Duodenal mucosa (tissue), 2 donors: ENCODE results near the gene SLC16A12.

ENCODE experiments used
- H3K27ac ChIP-seq: one replicate; pipeline ENCODE4 v1.7.0; 2013; ENCODE audit warnings: low read depth, low read length
- H3K27me3 ChIP-seq, 2 donors: one replicate each; pipeline ENCODE4 v1.7.0; 2013; ENCODE audit warnings: low read length in 2 of 2, control low read depth in 1 of 2; ENCODE audit not compliant: insufficient read depth in 2 of 2, control insufficient read depth in 1 of 2
- H3K36me3 ChIP-seq, 2 donors: one replicate each; pipeline ENCODE4 v1.7.0; 2013; ENCODE audit warnings: low read length in 2 of 2, control low read depth in 1 of 2; ENCODE audit not compliant: insufficient read depth in 2 of 2, control insufficient read depth in 1 of 2
- H3K4me1 ChIP-seq, 2 donors: one replicate each; pipeline ENCODE4 v1.7.0; 2013; ENCODE audit warnings: low read length in 2 of 2, control low read depth in 1 of 2; ENCODE audit not compliant: insufficient read depth in 2 of 2, control insufficient read depth in 1 of 2
- H3K4me3 ChIP-seq, 2 donors: one replicate each; pipeline ENCODE4 v1.7.0; 2013; ENCODE audit warnings: low read length in 2 of 2, low read depth in 1 of 2
- H3K9ac ChIP-seq, 2 donors: one replicate each; pipeline ENCODE4 v1.7.0; 2013; ENCODE audit warnings: low read length in 2 of 2, low read depth in 1 of 2
- H3K9me3 ChIP-seq, 2 donors: one replicate each; pipeline ENCODE4 v1.7.0; 2013; ENCODE audit warnings: low read length in 2 of 2, control low read depth in 1 of 2; ENCODE audit not compliant: control insufficient read depth in 1 of 2

SLC16A12 gene

DNA sequence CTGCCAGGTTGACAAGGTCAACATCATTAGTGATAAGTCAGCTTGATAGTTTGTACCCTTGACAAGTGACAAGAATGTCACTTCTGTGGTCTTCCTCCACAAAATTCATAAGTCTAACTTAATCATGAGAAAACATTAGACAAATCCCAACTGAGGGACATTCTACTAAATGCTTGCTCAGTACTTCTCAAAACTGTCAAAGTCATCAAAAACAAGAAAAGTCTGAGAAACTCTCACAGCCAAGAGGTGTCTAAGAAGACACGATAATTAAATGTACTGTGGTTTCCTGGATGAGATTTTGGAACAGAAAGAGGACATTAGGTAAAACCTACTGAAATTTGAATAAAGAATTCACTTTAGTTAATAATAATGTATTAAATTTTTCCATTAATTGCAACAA is 29.8 kb upstream of the SLC16A12 start:
- Histone ChIP-seq H3K9ac (no peak overlapping the region), H3K4me3 (no peak overlapping the region), H3K36me3 (no peaks in the 10 kb centered on the region), H3K27me3 (no peaks in the 10 kb centered on the region), H3K27ac (no peak overlapping the region), H3K4me1 (no peaks in the 10 kb centered on the region), H3K9me3 (no peaks in the 10 kb centered on the region)

DNA sequence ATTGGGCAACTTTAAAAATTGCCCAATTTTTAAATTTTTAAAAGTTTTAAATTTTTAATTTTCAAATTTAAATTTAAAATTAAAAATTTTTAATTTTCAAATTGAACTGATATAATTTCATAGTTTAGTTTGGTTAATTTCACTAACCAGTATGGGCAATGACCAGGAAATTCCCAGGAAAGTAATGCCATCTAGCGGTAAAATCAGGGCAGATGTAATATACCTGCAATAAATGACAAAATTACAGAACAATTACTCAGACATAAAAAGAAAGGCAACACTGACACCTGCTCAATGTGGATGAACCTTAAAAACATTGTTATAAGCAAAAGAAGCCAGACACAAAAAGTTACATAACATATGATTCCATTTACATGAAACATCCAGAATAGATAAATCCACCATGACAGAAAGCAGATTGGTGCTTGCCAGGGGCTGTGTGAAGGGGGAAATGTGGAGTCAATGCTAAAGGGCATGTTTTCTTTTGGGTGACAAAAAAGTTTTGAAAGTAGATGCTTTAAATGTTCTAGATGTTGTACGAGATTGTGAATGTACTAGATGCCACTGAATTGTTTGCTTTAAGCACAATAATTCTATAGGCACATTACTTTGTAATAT is 28.6 kb upstream of the SLC16A12 start:
- H3K4me3 ChIP-seq, result no peak overlapping the region
- H3K27me3 ChIP-seq, result no peaks in the 10 kb centered on the region
- no peaks in the 10 kb centered on the region for H3K9me3 ChIP-seq
- no peaks in the 10 kb centered on the region for H3K36me3 ChIP-seq
- no peak overlapping the region for H3K9ac ChIP-seq
- H3K4me1 ChIP-seq, result no peaks in the 10 kb centered on the region
- H3K27ac ChIP-seq, result no peak overlapping the region

DNA sequence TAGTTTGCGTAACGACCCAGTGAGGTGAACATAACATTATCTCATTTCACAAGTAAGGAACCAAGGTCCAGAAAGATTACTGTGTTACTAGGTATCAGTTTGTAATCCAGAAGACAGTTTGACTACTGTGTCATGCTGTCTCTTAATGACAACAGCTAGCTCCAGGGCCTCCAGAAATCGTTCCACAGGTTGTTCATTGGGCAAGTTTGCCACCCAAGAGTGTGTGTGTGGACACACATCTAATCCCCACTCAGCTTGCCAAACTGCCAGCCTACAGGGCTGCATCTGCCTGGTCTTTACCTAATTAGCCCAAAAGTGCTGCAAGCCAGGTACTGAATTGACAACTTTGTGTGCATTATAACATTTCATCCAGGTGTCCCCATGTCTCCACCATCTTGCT is 27.9 kb upstream of the SLC16A12 start:
- H3K9ac ChIP-seq, result no peak overlapping the region
- no peaks in the 10 kb centered on the region for H3K36me3 ChIP-seq
- no peaks in the 10 kb centered on the region for H3K4me1 ChIP-seq
- no peaks in the 10 kb centered on the region for H3K9me3 ChIP-seq
- H3K27me3 ChIP-seq, result no peaks in the 10 kb centered on the region
- H3K4me3 ChIP-seq, result no peak overlapping the region
- no peak overlapping the region for H3K27ac ChIP-seq

DNA sequence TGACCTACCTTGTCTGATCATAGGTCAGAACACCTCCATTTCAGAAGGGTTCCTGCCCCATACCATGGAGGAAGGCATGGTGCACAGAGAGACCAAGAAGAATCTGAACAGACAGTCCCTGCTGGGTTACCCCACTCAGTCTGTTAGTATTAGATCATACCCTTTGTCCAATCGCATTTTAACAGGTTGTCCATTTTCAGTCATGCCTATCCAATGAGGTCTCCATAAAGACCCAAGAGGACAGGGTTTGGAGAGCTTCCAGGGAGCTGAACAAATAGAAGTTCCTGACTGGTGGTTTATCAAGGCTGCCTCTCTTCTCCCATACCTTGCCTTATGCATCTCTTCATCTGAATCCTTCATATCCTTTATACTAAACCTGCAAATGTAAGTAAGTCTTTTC is 21.2 kb upstream of the SLC16A12 start:
- no peak overlapping the region for H3K4me3 ChIP-seq
- H3K36me3 ChIP-seq, result no peaks in the 10 kb centered on the region
- H3K9ac ChIP-seq, result no peak overlapping the region
- no peaks in the 10 kb centered on the region for H3K27me3 ChIP-seq
- H3K27ac ChIP-seq, result no peak overlapping the region
- H3K4me1 ChIP-seq, result no peaks in the 10 kb centered on the region
- H3K9me3 ChIP-seq, result no peaks in the 10 kb centered on the region

DNA sequence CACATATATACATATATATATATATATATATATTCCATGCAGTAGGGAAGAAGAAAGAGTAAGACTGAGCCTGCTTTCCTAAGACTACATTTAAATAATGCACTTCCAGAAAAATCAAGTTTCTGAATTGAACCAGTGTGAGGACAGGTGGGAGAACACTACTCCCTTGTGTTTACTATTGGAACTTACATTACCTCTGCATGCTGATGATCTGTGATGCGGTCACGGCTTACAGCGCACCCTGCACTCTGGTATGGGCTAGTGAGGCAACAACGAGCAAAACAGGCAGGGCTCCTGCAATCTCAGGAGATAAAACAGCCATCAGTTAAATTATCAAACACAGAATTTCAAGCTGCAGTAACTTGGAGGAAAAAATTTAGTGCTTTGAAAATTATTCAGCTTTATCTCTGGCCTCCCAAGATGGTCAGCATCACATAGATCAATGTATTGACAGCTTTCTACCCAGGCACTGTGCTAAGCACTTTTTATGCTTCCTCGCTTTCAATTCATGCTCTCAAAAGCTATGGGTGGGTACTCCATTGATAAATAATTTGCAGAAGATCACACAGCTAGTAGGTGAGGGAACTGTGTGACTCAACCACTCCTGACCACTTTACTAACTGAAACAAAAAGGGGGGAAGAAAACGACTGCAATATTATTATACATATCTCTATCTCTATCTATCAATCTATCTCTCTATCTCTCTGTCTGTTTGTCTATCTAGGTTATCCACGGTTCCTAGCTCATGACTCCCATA is 20.5 kb upstream of the SLC16A12 start:
- Histone ChIP-seq H3K4me3 (no peak overlapping the region), H3K36me3 (no peaks in the 10 kb centered on the region), H3K9me3 (no peaks in the 10 kb centered on the region), H3K27ac (no peak overlapping the region), H3K27me3 (no peaks in the 10 kb centered on the region), H3K4me1 (no peaks in the 10 kb centered on the region), H3K9ac (no peak overlapping the region)

DNA sequence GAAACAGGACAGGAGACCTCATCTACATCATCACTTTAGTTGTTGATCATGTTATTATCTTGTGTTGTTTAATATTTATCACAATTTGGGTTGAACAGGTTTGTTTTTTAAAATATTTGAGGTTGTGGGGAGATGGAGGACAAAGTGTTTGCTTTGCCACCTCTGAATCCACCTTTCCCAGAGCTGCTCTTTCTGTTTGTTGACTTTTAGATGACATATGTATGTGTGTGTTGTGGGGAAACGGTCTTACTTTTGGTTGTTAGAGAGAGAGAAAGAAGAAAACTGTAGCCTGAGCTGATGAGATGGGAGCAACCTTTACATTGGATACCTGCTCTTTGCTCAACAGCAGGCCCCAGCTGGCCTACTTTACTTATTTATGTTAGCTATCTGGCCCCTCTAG is 19.0 kb upstream of the SLC16A12 start:
- H3K36me3 ChIP-seq, result no peaks in the 10 kb centered on the region
- H3K9me3 ChIP-seq, result no peaks in the 10 kb centered on the region
- H3K27ac ChIP-seq, result no peak overlapping the region
- no peaks in the 10 kb centered on the region for H3K27me3 ChIP-seq
- H3K4me1 ChIP-seq, result no peaks in the 10 kb centered on the region
- H3K4me3 ChIP-seq, result no peak overlapping the region
- H3K9ac ChIP-seq, result no peak overlapping the region

DNA sequence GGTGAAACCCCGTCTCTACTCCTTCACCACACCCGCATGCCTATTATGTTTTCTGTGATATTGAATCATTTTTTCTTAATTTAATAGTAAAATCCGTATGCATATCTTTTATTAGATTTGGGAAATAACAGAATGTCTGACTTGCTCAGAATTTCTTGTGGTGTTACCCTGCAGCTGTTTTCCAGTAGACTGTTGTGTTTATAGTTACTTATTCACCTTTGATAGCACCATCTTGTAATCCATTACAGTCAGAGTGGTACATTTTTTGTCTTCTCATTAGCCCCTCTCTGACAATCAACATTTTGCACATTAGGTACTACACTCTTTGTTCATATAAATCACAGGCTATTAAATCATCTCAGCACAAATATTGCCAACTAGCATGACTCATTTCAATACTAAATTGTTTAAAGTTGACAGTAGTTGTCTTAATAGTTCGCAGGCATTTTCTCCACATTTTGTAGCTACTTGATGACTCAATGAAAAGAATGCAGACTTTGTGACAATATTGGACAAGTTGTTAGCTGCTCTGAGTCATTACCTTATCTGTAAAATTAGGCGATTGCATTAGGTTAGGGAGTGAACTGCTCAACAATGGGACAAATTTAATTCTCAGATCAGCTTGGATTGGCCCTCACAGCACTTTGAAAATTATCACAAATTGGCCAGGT is 17.8 kb upstream of the SLC16A12 start:
- H3K9me3 ChIP-seq, result no peaks in the 10 kb centered on the region
- H3K27ac ChIP-seq, result no peak overlapping the region
- no peak overlapping the region for H3K4me3 ChIP-seq
- H3K4me1 ChIP-seq, result no peaks in the 10 kb centered on the region
- H3K9ac ChIP-seq, result no peak overlapping the region
- no peaks in the 10 kb centered on the region for H3K36me3 ChIP-seq
- H3K27me3 ChIP-seq, result no peaks in the 10 kb centered on the region

DNA sequence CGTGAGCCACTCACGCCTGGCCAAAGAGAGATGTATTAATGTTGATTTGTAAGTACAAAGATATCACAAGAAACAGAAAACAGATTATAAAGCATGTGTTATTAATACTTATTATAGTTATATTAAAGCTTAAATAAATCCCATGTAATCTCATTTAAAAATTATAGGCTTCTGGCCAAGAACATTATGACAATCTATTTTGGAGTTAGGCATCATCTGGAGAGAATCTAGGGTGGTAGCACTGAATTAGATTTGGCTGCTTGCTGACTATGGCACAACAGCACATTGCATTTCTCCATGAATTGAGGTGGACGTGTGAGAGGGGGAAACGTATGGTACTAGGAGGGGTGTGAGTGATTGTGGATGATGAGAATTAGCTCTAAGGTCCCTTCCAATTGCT is 16.8 kb upstream of the SLC16A12 start:
- no peak overlapping the region for H3K9ac ChIP-seq
- H3K36me3 ChIP-seq, result no peaks in the 10 kb centered on the region
- H3K4me1 ChIP-seq, result no peaks in the 10 kb centered on the region
- no peaks in the 10 kb centered on the region for H3K27me3 ChIP-seq
- H3K27ac ChIP-seq, result no peak overlapping the region
- no peaks in the 10 kb centered on the region for H3K9me3 ChIP-seq
- H3K4me3 ChIP-seq, result no peak overlapping the region

DNA sequence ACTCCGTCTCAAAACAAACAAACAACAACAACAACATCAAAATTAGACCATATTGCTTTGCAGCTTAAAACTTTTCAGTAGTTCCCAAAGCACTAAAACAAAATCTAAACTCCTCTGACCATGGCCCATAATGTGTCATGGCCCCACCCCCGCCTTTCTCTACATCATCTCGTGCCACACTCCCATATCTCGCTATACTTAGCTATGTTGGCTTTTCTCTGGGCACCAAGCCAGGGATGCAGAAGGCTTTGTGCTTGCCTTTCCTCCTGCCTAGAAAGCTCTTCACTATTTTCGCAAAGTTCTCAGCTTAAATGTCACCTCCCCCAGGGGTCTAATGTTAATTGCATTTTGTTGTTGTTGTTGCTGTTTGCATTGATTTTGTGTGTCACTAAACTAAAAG is 15.1 kb upstream of the SLC16A12 start:
- no peak overlapping the region for H3K27ac ChIP-seq
- H3K27me3 ChIP-seq, result no peaks in the 10 kb centered on the region
- no peaks in the 10 kb centered on the region for H3K36me3 ChIP-seq
- H3K4me3 ChIP-seq, result no peak overlapping the region
- H3K9me3 ChIP-seq, result no peaks in the 10 kb centered on the region
- no peak overlapping the region for H3K9ac ChIP-seq
- no peaks in the 10 kb centered on the region for H3K4me1 ChIP-seq

DNA sequence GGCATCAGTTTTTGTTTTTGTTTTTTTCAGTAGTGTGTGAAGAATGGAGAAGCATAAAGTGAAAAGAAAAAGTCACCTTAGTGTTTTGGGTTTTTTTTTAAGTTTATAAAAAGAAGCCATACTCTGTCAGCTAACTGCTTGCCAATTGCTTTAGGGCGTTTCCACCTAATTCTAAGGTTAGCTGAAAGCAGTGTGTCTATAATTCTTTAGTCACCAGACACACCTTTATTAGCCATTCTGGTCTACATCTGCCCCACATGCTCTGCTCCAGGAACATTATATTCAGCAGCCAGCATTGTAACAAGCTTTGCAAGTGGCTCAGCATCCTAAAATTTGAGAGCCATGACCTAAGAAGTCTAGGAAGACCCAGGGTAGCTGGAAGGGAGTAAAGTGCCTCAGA is 14.1 kb upstream of the SLC16A12 start:
- H3K4me3 ChIP-seq, result no peak overlapping the region
- H3K36me3 ChIP-seq, result no peaks in the 10 kb centered on the region
- H3K9ac ChIP-seq, result no peak overlapping the region
- H3K9me3 ChIP-seq, result no peaks in the 10 kb centered on the region
- no peak overlapping the region for H3K27ac ChIP-seq
- H3K4me1 ChIP-seq, result no peaks in the 10 kb centered on the region
- H3K27me3 ChIP-seq, result no peaks in the 10 kb centered on the region
